HEK293 (cell line): ENCODE results near the gene KANSL2.

Source experiments
- KLF16 ChIP-seq: fragments of 450-650 bp; formaldehyde crosslinking; IDR thresholded peaks from 2 replicates; pipeline ENCODE4 v1.5.1; 2017; ENCODE audit warnings: missing biosample characterization, missing genetic modification characterization
- MEIS1 ChIP-seq: sonication (generic); formaldehyde crosslinking; IDR thresholded peaks from 2 replicates; pipeline ENCODE4 v1.8.1; 2022; ENCODE audit warnings: missing genetic modification reagents, mild to moderate bottlenecking, borderline replicate concordance
- WT1 ChIP-seq: fragments of 450-650 bp; formaldehyde crosslinking; IDR thresholded peaks from 2 replicates; pipeline ENCODE4 v1.5.1; 2016; ENCODE audit warnings: missing biosample characterization, missing genetic modification characterization
- YY1 ChIP-seq: fragments of 450-650 bp; formaldehyde crosslinking; IDR thresholded peaks from 2 replicates; pipeline ENCODE4 v1.5.1; 2018; ENCODE audit warnings: missing biosample characterization, missing genetic modification characterization
- ZNF121 ChIP-seq: fragments of 450-650 bp; formaldehyde crosslinking; IDR thresholded peaks from 2 replicates; pipeline ENCODE4 v1.5.1; 2016; ENCODE audit warnings: missing biosample characterization, missing genetic modification characterization
- ZNF146 ChIP-seq: fragments of 450-650 bp; formaldehyde crosslinking; IDR thresholded peaks from 2 replicates; pipeline ENCODE4 v1.5.1; 2016; ENCODE audit warnings: missing biosample characterization, missing genetic modification characterization
- ZNF274 ChIP-seq, 2 experiments: fragments of 200-500 bp in 1 of 2; fragments of 450-650 bp in 1 of 2; sonication (Bioruptor generic) in 1 of 2; formaldehyde crosslinking in 1 of 2; IDR thresholded peaks; 2 replicates each; pipeline versions ENCODE4 v1.5.1 to v1.6.1; 2014 to 2016; ENCODE audit warnings: borderline replicate concordance in 1 of 2, inconsistent platforms in 1 of 2, low read length in 1 of 2, missing biosample characterization in 1 of 2, missing genetic modification characterization in 1 of 2
- ZNF311 ChIP-seq: fragments of 450-650 bp; formaldehyde crosslinking; IDR thresholded peaks from 2 replicates; pipeline ENCODE4 v1.5.1; 2017; ENCODE audit warnings: missing biosample characterization, missing genetic modification characterization, borderline replicate concordance
- ZNF600 ChIP-seq: fragments of 450-650 bp; formaldehyde crosslinking; IDR thresholded peaks from 2 replicates; pipeline ENCODE4 v1.5.1; 2016; ENCODE audit warnings: missing biosample characterization, missing genetic modification characterization
- ZNF670 ChIP-seq: fragments of 450-650 bp; formaldehyde crosslinking; IDR thresholded peaks from 2 replicates; pipeline ENCODE4 v1.5.1; 2016; ENCODE audit warnings: missing biosample characterization, missing genetic modification characterization, low read depth
- ZSCAN16 ChIP-seq: fragments of 450-650 bp; formaldehyde crosslinking; IDR thresholded peaks from 2 replicates; pipeline ENCODE4 v1.5.1; 2016; ENCODE audit warnings: missing biosample characterization, missing genetic modification characterization
- TF ChIP-seq, protein P1 (sequence below): fragments of 450-650 bp; formaldehyde crosslinking; IDR thresholded peaks from 2 replicates; pipeline ENCODE4 v1.5.1; 2016; ENCODE audit warnings: missing biosample characterization, missing genetic modification characterization

DNA sequence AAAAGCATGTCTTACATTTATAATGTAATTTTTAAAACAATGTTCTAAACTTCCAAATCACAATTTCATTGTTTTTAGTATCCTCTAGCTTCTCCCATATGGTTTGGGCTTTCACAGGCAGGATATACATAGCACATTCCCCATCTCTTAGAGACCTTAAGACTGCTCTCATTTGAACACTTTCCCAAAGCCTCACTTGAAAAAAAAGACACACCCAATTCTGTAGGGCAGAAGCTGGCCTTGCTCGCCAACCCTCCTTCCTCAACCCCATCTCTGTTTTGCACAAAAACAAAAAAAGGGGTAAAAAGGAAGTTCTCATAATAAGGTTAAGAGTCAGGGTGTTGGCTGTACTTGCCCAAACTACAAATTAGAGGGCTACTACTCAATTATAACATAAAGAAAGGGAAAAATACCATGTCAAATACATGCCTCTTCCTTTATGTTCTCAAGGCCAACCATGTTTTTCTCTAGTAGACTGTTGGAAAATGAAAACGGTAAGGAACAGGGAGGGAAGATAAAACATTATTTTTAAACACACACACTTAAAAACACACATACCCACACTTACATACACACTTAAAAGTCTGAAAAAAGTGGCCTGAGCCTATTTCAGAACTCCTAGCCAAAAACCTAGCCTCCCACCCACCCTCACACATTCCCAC, 9.9 kb upstream of the KANSL2 start:
- TF ChIP-seq, protein P1, sequence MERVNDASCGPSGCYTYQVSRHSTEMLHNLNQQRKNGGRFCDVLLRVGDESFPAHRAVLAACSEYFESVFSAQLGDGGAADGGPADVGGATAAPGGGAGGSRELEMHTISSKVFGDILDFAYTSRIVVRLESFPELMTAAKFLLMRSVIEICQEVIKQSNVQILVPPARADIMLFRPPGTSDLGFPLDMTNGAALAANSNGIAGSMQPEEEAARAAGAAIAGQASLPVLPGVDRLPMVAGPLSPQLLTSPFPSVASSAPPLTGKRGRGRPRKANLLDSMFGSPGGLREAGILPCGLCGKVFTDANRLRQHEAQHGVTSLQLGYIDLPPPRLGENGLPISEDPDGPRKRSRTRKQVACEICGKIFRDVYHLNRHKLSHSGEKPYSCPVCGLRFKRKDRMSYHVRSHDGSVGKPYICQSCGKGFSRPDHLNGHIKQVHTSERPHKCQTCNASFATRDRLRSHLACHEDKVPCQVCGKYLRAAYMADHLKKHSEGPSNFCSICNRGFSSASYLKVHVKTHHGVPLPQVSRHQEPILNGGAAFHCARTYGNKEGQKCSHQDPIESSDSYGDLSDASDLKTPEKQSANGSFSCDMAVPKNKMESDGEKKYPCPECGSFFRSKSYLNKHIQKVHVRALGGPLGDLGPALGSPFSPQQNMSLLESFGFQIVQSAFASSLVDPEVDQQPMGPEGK: no peak
- TF ChIP-seq MEIS1 (CRISPR knock-in tag): no peak
- TF ChIP-seq ZNF121 (tag by site-specific recombination): no peak
- no peak for TF ChIP-seq ZNF274 (IDR thresholded peaks at IDR 0.05; ENCODE audit: low read length)
- no peak for TF ChIP-seq ZNF274 (tag by site-specific recombination; IDR thresholded peaks at IDR 0.05; ENCODE audit: borderline replicate concordance)
- TF ChIP-seq ZNF600 (tag by site-specific recombination): no peak
- no peak for TF ChIP-seq ZSCAN16 (tag by site-specific recombination)
- no peak for TF ChIP-seq KLF16
- no peak for TF ChIP-seq YY1
- TF ChIP-seq WT1: no peak
- no peak for TF ChIP-seq ZNF670 (tag by site-specific recombination)
- no peak for TF ChIP-seq ZNF146
- no peak for TF ChIP-seq ZNF311 (tag by site-specific recombination)
